GM12878 (cell line): ENCODE results near the gene SLC35G2.

Source experiments
- ATF2 ChIP-seq: IDR thresholded peaks from 2 replicates; pipeline ENCODE4 v1.6.1; 2012; ENCODE audit warnings: low read length, inconsistent platforms
- CTCF ChIP-seq, 3 experiments: IDR thresholded peaks in 2 of 3; conservative IDR thresholded peaks in 1 of 3; 2 replicates each; pipeline ENCODE4 v1.5.1; 2011; ENCODE audit warnings: low read depth in 3 of 3, low read length in 3 of 3, mild to moderate bottlenecking in 3 of 3, control low read depth in 2 of 3, moderate library complexity in 2 of 3, inconsistent platforms in 1 of 3, mixed read lengths in 1 of 3; ENCODE audit not compliant: control insufficient read depth in 2 of 3, insufficient read depth in 1 of 3; ENCODE audit errors: extremely low read depth in 1 of 3
- MAX ChIP-seq: IDR thresholded peaks from 2 replicates; pipeline ENCODE4 v1.6.1; 2012; ENCODE audit warnings: low read depth, low read length, improper control_type of control experiment
- RAD21 ChIP-seq: IDR thresholded peaks from 2 replicates; pipeline ENCODE4 v1.6.1; 2011; ENCODE audit warnings: mild to moderate bottlenecking, low read depth, low read length, moderate library complexity; ENCODE audit not compliant: insufficient read depth
- TAF1 ChIP-seq: IDR thresholded peaks from 2 replicates; pipeline ENCODE4 v1.6.1; 2011; ENCODE audit warnings: mild to moderate bottlenecking, low read depth, low read length, borderline replicate concordance

- no peak for TF ChIP-seq TAF1
- TF ChIP-seq RAD21, result no peak
- TF ChIP-seq ATF2, result no peak
- TF ChIP-seq MAX, result no peak
- no peak for TF ChIP-seq CTCF (IDR thresholded peaks at IDR 0.05 in 2 of 3, conservative IDR thresholded peaks at IDR 0.05 in 1 of 3; ENCODE audit: control insufficient read depth in 2 of 3, extremely low read depth in 1 of 3, insufficient read depth in 1 of 3, low read depth in 3 of 3, low read length in 3 of 3)
These were observed 7.2 kb upstream of the SLC35G2 start for GRCh38 chr3:136811701-136812100.
